ENCODE data around the gene TTC34. TPM values are rescaled to one million over a fixed set of nuclear protein-coding genes. Genes with fewer than 3 reads are reported as not detected.

TTC34 gene
- total RNA-seq, 4 donors from 2014 or later = not detected

DNA sequence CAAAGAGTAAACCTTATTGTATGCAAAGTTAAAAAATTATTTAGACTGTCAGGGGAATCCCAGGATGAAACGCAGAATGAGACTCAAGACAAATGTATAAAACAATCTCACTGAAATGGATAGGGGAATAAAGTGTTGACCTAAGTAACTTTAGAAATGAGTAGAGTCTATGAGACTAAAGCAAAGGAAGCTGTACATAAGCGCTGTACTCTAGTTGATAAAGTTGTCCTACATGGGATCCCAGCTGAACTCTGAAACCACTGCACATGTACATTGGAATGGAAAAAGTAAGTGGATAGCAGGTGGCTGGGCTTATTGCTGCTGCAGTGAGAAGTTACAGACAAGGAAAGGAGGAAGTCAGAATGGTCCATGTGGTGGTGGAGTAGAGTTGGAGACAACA lies 187.3 kb downstream of the TTC34 start:
- no peak for TF ChIP-seq POLR2A (IDR thresholded peaks at IDR 0.05)
- Histone ChIP-seq H3K4me1 (no peaks in the 10 kb centered on the region), H3K27me3 (peaks cover 18 to 30% (median 20%) of the 10 kb centered on the region in 3 donors), H3K9me3 (no peaks in the 10 kb centered on the region), H3K4me3 (no peak overlapping the region), H3K27ac (no peak overlapping the region), H3K36me3 (no peaks in the 10 kb centered on the region)
- intact Hi-C loops (cut with DNase I; ENCODE audit: low total_unique reads) = no loop called here
- ATAC-seq (no peak), DNase-seq (no peak)
- in situ Hi-C loops (cut with MboI; ENCODE audit: low sequenced_read_pairs in 4 of 4) = no loop called here

- DNase-seq = no peak
- Histone ChIP-seq H3K4me1 (no peaks in the 10 kb centered on the region), H3K27me3 (peaks cover 18 to 30% (median 20%) of the 10 kb centered on the region in 3 donors), H3K36me3 (no peaks in the 10 kb centered on the region), H3K9me3 (no peaks in the 10 kb centered on the region), H3K4me3 (no peak overlapping the region), H3K27ac (no peak overlapping the region)
- intact Hi-C loops (cut with DNase I; ENCODE audit: low total_unique reads) (no loop called here), in situ Hi-C loops (cut with MboI; ENCODE audit: low sequenced_read_pairs in 4 of 4) (no loop called here)
- no peak for ATAC-seq
- TF ChIP-seq POLR2A (IDR thresholded peaks at IDR 0.05) (no peak), CTCF (IDR thresholded peaks at IDR 0.05 in 4 of 5, conservative IDR thresholded peaks at IDR 0.05 in 1 of 5) (no peak)
These were observed 188.7 kb downstream of the TTC34 start for GRCh38 chr1:2612591-2613365.

DNA sequence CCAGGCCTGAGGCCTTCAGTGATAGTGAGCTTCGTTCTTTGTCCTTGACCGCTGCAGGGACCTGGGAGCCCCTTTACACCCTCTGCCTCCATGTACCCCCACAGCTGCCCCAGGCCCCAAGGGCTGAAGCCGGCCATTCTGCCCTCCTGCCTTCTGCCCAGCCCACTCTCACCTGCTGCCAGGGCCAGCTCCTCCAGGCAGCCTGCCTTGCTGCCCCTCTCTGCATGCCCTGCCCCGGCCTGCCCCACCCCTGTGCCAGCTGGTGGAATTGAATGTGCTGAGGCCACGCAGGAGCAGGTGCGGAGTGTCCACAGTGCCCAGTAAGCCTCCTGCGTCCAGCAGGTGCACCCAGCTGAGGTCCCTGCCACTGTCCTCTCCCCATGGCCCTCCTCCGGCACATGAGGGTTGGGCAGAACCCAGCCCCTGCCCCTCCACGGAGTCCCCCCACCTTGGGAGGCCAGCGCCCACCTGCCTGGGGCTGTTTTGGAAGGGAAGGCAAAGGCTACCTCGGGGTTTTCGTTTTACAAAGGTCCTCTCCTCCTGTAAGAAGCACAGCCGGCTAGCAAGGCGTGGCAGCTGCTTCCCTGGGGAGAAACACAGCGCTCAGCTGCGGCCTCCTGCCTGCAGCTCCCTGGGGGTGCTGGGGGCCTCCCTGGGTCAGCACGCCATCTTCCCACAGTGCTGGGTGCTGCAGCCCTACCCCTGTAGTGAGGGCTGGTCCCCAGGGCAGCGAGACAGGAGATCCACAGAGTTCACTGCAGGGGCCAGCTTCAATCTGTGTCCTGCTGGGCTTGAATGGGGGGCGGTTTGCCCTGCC lies 189.7 kb downstream of the TTC34 start:
- in situ Hi-C loops (cut with MboI; ENCODE audit: low sequenced_read_pairs in 4 of 4) (no loop called here), intact Hi-C loops (cut with DNase I; ENCODE audit: low total_unique reads) (no loop called here)
- Histone ChIP-seq H3K27me3 (peaks cover 19 to 30% (median 20%) of the 10 kb centered on the region in 3 donors), H3K9me3 (no peaks in the 10 kb centered on the region), H3K4me3 (no peak overlapping the region), H3K36me3 (no peaks in the 10 kb centered on the region), H3K4me1 (no peaks in the 10 kb centered on the region), H3K27ac (no peak overlapping the region)
- ATAC-seq (no peak), DNase-seq (no peak)
- no peak for TF ChIP-seq CTCF (IDR thresholded peaks at IDR 0.05 in 4 of 5, conservative IDR thresholded peaks at IDR 0.05 in 1 of 5)
- no peak for TF ChIP-seq POLR2A (IDR thresholded peaks at IDR 0.05)

DNA sequence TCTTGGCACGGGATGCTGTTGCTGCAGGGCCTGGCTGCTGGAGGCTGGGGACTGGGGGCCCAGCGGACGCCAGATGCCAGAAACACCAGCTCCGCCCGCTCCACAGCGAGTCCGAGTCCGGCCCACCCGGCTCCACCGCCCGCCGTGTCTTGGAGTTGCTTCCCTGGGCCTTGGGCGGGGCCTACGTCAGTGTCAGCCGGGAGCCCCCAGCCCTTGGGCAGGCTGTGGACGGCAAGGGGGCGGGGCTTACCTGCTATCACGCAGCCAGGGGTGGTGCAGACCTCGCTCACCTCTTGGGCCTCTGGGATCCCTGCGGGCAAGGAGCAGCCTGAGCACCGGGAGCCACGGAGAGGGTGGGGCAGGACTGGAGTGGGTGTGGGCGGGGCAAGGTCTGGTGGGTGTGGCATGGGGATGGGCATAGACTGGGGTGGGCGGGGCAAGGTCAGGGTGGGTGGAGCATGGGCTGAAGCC lies 190.4 kb downstream of the TTC34 start:
- TF ChIP-seq CTCF (IDR thresholded peaks at IDR 0.05 in 4 of 5, conservative IDR thresholded peaks at IDR 0.05 in 1 of 5) (no peak), POLR2A (IDR thresholded peaks at IDR 0.05) (no peak)
- intact Hi-C loops (cut with DNase I; ENCODE audit: low total_unique reads) (no loop called here), in situ Hi-C loops (cut with MboI; ENCODE audit: low sequenced_read_pairs in 4 of 4) (no loop called here)
- peaks cover 20 to 30% (median 22%) of the 10 kb centered on the region in 3 donors for H3K27me3 ChIP-seq
- H3K4me1 ChIP-seq = no peaks in the 10 kb centered on the region
- no peak overlapping the region for H3K27ac ChIP-seq
- H3K9me3 ChIP-seq = no peaks in the 10 kb centered on the region
- peak in 1 of 2 donors; percentile 9 for DNase-seq
- H3K36me3 ChIP-seq = no peaks in the 10 kb centered on the region
- no peak for ATAC-seq
- H3K4me3 ChIP-seq = no peak overlapping the region
